ENCODE results near the gene MBTPS1.

The MBTPS1 gene

GRCh38 chr16:84074721-84075120, 42.0 kb downstream of the MBTPS1 start:
- DNase-seq (ENCODE audit: low read depth): no peak

GRCh38 chr16:84072014-84072413, 44.7 kb downstream of the MBTPS1 start:
- no peak for DNase-seq (ENCODE audit: low read depth)

- no peak for DNase-seq (ENCODE audit: low read depth)
Measured at GRCh38 chr16:84071121-84071520, 45.6 kb downstream of the MBTPS1 start.

DNA sequence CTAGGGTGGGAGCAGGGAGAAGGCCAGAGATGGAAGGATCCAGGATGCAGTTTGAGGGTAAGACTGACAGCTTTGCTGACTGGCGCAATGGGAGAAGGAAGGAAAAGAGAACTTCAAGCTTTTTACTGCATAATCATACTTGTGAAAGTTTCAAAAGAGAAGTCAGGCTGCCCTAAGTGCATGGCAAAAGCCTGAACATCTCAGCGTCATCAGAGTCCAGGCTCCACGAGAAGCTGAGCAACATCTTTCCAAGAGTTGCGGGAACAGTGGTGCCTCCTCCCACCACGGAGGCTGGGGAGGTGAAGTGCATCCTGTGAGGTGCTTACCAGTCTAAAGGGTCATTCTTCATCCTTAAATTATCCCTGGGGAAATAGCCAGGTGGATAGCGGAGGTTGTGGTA, 47.2 kb downstream of the MBTPS1 start:
- no peak for DNase-seq (ENCODE audit: low read depth)

GRCh38 chr16:84068783-84069462, 47.8 kb downstream of the MBTPS1 start:
- no peak for DNase-seq (ENCODE audit: low read depth)

GRCh38 chr16:84068041-84068440, 48.7 kb downstream of the MBTPS1 start:
- no peak for DNase-seq (ENCODE audit: low read depth)

- no peak for DNase-seq (ENCODE audit: low read depth)
Measured at GRCh38 chr16:84067640-84068039, 49.1 kb downstream of the MBTPS1 start.

- no peak for DNase-seq (ENCODE audit: low read depth)
Measured at GRCh38 chr16:84065536-84066132, 51.1 kb downstream of the MBTPS1 start.

GRCh38 chr16:84063980-84064379, 52.8 kb downstream of the MBTPS1 start:
- no peak for DNase-seq (ENCODE audit: low read depth)

DNA sequence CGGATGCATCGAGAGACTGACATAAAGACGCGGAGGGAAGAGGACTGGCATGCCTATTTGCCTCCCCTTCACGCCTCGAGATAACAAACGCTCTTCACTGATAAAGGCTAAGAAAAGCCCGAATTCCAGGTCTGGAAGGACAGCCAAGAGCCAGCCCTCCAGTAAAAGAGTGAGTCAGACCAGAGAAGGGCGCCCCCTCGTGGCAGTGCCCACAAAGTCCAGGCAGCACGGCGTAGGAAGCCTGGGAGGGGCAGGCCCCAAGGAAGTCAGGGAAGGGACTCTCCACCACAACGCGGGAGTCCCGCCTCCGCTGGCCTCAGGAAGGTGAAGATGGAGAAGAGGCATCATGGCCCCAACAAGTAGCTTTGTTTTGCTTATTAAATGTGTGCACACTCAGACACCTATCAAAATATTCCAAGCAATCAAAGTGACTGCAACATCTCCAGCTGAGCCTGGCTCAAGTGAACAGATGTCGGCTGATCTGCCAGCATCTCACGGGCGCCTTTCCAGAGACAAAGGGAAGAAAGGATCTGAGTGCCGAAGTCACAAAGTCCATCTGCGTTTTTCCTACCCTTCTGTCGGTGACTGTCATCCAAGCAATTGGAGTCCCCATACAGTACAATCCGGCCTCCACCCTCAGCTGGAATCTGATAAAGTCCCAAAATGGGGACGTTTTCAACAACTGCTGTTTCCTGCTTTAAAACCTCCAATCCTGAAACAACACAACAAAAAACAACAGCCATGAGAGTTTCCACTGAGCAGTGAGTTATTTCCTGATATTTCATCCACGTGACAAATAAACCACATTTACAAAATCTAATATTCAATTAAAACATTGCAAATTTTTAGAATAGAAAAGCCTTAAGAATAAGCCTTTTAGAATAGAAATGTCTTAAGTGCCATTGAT, 53.8 kb downstream of the MBTPS1 start:
- DNase-seq (ENCODE audit: low read depth): peak; percentile 23

DNA sequence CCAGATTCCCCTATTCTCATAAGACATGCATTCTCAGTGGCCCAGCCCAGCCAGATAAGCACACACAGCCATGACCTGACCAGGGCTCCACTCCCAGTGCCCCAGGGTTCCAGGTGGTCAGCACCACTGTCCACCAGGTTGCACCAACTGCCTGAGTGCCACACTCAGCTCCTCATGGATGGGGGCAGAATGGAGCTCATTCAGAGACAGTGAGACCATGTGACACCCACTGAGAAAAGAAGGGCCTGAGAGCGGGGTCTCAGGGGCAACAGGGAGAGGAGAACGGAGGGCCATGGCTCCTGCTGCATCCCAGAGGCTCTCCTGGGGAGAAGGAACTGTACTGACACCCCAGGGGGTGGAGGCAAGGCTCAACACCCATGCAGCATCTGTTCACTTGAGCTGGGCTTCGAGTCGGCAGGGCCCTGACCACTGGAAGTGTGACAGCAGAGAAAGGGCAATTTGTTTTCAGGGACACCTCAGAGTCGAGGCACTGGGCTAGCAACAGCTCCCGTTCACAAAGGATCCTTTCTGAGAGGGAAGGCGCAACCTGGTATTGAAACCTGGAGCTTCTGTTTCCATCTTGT, 55.4 kb downstream of the MBTPS1 start:
- no peak for DNase-seq (ENCODE audit: low read depth)

GRCh38 chr16:84059946-84060901, 56.5 kb downstream of the MBTPS1 start:
- DNase-seq (ENCODE audit: low read depth): no peak

DNA sequence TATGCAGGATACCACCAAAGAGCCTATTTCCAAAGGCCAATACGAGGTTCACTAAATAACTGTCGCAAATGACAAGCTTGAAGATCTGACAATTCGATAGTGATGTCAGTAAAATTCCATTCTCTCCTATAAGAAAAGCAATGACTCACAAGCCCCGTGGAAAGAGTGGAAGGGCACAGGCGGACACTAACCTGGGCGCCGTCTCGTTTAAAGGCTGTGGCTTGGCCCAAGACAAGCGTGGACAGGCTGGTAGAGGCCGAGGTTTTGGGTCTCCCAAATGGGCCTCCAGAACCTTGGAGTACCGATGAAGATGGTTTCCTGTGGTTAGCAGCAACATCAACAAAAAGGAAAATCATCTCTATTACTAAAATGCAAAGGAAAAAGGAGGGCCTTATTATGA, 57.6 kb downstream of the MBTPS1 start:
- DNase-seq (ENCODE audit: low read depth): no peak

- DNase-seq (ENCODE audit: low read depth): no peak
Measured at GRCh38 chr16:84058664-84059063, 58.1 kb downstream of the MBTPS1 start.

DNA sequence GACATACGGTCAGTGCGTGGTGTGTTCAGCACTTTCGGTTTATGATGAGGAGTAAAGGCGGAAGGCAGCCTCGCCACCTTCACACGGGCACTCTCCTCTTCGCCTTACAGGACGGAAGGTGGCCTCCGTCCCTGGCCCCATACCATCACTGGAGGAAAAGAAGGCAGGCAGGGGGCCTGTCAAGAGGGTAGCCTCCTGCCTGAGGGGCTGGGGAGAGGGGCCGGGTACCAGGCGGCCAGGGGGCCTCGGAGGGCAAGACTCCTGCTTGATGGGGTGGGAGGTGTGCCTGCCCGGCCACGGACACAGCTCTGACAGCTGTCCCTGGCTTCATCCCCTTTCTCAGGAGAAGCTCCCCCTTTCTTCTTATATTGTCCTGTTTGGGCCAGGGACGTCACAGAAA, 58.5 kb downstream of the MBTPS1 start:
- no peak for DNase-seq (ENCODE audit: low read depth)

GRCh38 chr16:84056933-84057332, 59.8 kb downstream of the MBTPS1 start:
- no peak for DNase-seq (ENCODE audit: low read depth)

GRCh38 chr16:84055801-84056634, 60.7 kb downstream of the MBTPS1 start:
- DNase-seq (ENCODE audit: low read depth): no peak

GRCh38 chr16:84055366-84055765, 61.4 kb downstream of the MBTPS1 start:
- no peak for DNase-seq (ENCODE audit: low read depth)

- DNase-seq (ENCODE audit: low read depth): no peak
Measured at GRCh38 chr16:84054916-84055315, 61.8 kb downstream of the MBTPS1 start.

GRCh38 chr16:84054271-84054670, 62.5 kb downstream of the MBTPS1 start:
- DNase-seq (ENCODE audit: low read depth): no peak

GRCh38 chr16:84053237-84053636, 63.5 kb downstream of the MBTPS1 start:
- no peak for DNase-seq (ENCODE audit: low read depth)
